ES-I3 (cell line): ENCODE measurements around the gene TLE6.
"Not testable (repeated sequence)": the region's sequence is repeated elsewhere in the genome, so short reads cannot be mapped to it uniquely, and the experiment has no call there.

Experiments
- H3K36me3 ChIP-seq: 2 replicates; pipeline ENCODE4 v1.6.1; 2013; ENCODE audit warnings: mild to moderate bottlenecking, low read length, control low read depth, moderate library complexity; ENCODE audit not compliant: insufficient read depth
- H3K4me1 ChIP-seq: 2 replicates; pipeline ENCODE4 v1.6.1; 2013; ENCODE audit warnings: mild to moderate bottlenecking, control low read depth, low read length; ENCODE audit not compliant: insufficient read depth
- H3K9ac ChIP-seq: 2 replicates; pipeline ENCODE4 v1.6.1; 2013; ENCODE audit warnings: low read depth, mild to moderate bottlenecking, low read length, moderate library complexity
- H3K9me3 ChIP-seq: 2 replicates; pipeline ENCODE4 v1.6.1; 2013; ENCODE audit warnings: mild to moderate bottlenecking, low read length, moderate library complexity; ENCODE audit not compliant: control insufficient read depth, insufficient read depth

TLE6 gene

GRCh38 chr19:3004522-3004921 lies 27.2 kb downstream of the TLE6 start:
- no peaks in the 10 kb centered on the region for H3K36me3 ChIP-seq
- H3K9me3 ChIP-seq: no peaks in the 10 kb centered on the region

DNA sequence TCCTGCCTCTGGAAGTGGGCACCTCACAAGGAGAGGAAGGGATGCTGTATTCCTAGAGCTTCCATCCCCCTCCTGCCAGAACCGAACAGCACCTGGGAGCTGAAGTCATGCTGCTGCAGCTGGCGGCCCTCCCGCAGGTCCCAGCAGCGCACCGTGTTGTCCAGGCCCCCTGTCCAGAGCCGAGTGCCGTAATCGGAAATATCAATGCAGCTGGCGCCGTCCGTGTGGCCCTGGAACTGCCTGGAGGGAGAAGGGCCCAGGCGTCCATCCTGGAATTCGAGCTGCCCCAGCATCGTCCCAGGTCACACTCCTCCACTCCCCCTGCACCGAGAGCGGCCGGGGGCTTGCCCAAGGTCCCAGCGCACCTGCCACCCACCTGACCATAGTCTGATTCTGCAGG lies 28.0 kb downstream of the TLE6 start:
- Histone ChIP-seq H3K36me3 (no peaks in the 10 kb centered on the region), H3K4me1 (no peaks in the 10 kb centered on the region; the same call in 1 of the 2 replicates), H3K9me3 (no peaks in the 10 kb centered on the region), H3K9ac (no peak overlapping the region)

More at GRCh38 chr19:3004522-3004921, 27.2 kb downstream of the TLE6 start:
- no peaks in the 10 kb centered on the region; the same call in 1 of the 2 replicates for H3K4me1 ChIP-seq
- H3K9ac ChIP-seq: no peak overlapping the region

DNA sequence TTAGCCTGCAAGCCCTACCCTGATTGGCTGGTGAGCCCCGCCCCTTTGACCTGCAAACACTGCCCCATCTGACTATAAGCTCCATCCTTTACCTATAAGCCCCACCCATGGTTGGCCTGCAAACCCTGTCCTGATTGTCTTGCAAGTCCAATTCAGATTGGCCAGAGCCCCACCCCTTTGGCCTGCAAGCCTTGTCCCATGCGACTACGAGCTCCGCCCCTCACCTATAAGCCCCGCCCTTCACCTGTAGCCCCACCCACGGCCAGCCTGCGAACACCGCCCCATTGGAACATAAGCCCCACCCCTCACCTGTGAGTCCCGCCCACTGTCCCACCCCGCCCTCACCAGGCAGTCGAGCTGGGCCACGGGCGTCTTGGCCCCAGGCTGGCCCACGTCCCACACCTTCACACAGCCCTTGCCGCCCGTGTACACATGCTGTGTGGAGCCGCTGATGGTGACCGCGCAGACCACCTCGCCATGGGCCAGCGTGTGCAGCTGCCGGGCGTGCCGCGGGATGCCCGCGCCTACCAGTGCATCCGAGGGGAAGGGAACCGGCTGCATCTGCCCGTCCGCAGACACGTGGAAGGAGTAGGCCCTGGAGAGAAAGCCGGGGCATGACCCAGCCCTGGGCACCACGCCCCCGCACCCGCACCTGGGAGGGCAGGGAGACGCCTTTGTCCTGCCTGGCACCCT lies 28.9 kb downstream of the TLE6 start:
- H3K4me1 ChIP-seq: no peaks in the 10 kb centered on the region; the same call in 1 of the 2 replicates
- no peaks in the 10 kb centered on the region for H3K9me3 ChIP-seq
- no peaks in the 10 kb centered on the region for H3K36me3 ChIP-seq
- peak overlapping the region; percentile 22; the same call in 1 of the 2 replicates for H3K9ac ChIP-seq

DNA sequence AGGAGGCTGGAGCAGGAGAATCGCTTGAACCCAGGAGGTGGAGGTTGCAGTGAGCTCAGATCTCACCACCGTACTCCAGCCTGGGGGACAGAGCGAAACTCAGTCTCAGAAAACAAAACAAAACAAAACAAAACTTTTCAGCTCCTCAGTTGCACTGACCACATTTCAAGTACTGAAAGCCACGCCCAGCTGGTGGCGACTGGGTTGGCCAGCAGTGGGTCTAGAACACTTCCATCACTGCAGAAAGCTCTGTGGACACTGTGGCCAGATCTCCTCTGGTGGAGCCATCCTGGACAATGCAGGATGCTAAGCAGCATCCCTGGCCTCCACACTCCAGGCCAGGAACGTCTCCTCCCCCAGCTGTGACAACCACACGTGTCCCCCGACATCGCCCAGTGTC lies 30.6 kb downstream of the TLE6 start:
- Histone ChIP-seq H3K9me3 (no peaks in the 10 kb centered on the region), H3K9ac (no peak overlapping the region), H3K36me3 (no peaks in the 10 kb centered on the region), H3K4me1 (no peaks in the 10 kb centered on the region; the same call in 1 of the 2 replicates)

GRCh38 chr19:3008994-3009393 lies 31.6 kb downstream of the TLE6 start:
- no peak overlapping the region for H3K9ac ChIP-seq
- H3K9me3 ChIP-seq: no peaks in the 10 kb centered on the region
- H3K36me3 ChIP-seq: no peaks in the 10 kb centered on the region
- H3K4me1 ChIP-seq: no peaks in the 10 kb centered on the region; the same call in 1 of the 2 replicates

DNA sequence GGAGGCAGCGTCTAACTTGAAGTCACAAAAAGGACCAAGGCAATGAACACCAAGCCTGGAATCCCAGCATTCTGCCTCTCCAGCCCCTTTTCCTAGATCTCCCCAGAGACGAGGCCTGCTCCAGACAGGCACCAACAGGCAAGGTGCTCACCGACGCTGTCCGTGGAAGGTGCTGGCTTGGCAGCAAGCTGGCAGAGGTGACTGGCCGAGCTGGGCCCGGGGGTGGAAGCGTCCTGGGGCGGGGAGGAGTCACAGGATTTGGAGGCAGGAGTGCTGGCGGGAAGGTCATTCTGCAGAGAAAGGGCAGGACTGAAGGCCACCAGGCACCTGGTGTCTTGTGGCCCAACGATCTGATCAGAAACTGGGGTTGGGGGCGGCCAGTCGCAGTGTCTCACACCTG lies 33.5 kb downstream of the TLE6 start:
- H3K9me3 ChIP-seq: no peaks in the 10 kb centered on the region
- H3K9ac ChIP-seq: no peak overlapping the region
- no peaks in the 10 kb centered on the region; the same call in 1 of the 2 replicates for H3K4me1 ChIP-seq
- H3K36me3 ChIP-seq: no peaks in the 10 kb centered on the region

DNA sequence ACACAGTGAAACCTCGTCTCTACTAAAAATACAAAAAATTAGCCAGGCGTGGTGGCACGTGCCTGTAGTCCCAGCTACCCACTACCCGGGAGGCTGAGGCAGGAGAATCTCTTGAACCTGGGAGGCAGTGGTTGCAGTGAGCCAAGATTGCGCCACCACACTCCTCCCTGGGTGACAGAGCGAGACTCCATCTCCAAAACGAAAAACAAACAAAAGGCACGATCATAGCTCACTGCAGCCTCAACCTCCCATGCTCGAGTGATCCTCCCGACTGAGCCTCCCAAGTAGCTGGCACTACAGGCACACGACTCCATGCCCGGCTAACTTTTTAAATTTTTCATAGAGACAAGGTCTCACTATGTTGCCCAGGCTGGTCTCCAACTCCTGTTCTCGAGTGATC lies 34.7 kb downstream of the TLE6 start:
- not testable (repeated sequence) for H3K9ac ChIP-seq, H3K9me3 ChIP-seq, H3K36me3 ChIP-seq, H3K4me1 ChIP-seq

DNA sequence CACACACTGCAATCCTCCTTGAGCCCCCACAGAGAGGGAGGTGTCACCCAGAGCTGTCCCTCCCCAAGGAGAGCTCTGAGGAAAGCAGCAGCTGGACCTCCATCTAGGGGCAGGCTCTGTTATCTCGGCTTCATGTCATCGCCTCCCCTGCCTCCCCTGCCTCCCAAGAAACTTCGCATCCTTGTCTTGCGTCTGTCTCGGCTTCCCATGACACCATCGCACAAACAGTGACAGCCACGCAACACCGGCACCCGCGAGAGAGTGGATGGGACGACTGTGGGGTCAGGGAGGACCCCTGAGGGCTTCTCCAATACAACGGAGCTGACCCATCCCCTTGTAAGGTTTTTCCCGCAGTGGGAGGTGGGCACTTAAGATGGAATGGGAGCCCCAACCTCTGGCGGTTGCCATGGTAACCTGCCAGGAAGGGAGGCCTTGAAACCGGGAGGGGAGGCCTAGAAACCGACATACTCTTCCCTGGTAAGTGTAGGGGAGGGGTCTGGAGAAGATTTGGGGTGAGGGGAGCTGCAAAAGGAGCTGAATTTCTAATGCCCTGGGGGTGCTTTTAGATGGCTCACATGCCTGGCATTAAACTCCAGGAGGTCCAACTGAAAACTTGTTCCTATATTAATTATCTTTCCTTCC lies 35.4 kb downstream of the TLE6 start:
- no peaks in the 10 kb centered on the region for H3K36me3 ChIP-seq
- no peaks in the 10 kb centered on the region; the same call in 1 of the 2 replicates for H3K4me1 ChIP-seq
- no peaks in the 10 kb centered on the region for H3K9me3 ChIP-seq
- H3K9ac ChIP-seq: no peak overlapping the region

DNA sequence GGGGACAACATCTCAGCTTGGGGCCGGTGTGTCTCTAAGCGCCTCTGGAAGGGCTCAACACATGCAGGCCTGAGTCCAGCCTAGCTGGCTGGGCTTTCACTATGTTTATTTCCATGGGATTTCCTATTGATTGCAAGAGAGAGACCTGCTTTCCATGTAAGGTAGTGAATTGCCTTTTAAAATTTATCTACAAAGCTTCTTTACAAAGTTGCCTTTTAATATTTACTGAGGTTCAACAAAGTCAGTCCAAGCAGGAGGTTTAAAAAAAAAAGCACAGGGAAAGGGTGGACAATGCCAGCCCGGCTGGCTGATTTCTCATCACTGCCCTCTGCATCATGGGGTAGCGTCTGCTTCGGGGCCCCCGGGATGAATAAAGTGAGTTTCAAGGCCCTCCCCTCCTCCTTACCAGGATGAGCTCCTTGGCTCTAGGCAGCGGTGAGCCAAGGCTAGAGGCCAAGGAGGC lies 35.9 kb downstream of the TLE6 start:
- no peak overlapping the region for H3K9ac ChIP-seq
- no peaks in the 10 kb centered on the region for H3K9me3 ChIP-seq
- no peaks in the 10 kb centered on the region; the same call in 1 of the 2 replicates for H3K4me1 ChIP-seq
- H3K36me3 ChIP-seq: no peaks in the 10 kb centered on the region

DNA sequence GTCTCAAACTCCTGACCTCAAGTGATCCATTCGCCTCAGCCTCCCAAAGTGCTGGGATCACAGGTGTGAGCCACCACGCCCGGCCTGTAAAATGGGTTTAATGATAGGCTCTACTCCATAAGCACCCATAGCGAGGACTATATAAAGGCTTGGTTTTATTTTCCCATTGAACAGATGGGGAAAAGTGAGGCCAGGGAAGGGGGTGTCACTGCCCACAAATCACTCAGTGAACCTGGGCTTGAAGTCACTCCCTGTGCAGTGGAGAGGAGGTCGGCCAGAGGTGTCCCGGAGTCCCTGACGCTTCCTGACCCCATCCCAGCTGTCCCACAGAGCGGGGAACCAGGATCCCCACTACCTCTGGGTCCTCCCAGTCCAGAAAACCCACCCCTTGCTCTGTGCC lies 36.8 kb downstream of the TLE6 start:
- H3K36me3 ChIP-seq: no peaks in the 10 kb centered on the region
- H3K9me3 ChIP-seq: no peaks in the 10 kb centered on the region
- H3K4me1 ChIP-seq: no peaks in the 10 kb centered on the region; the same call in 1 of the 2 replicates
- H3K9ac ChIP-seq: no peak overlapping the region

DNA sequence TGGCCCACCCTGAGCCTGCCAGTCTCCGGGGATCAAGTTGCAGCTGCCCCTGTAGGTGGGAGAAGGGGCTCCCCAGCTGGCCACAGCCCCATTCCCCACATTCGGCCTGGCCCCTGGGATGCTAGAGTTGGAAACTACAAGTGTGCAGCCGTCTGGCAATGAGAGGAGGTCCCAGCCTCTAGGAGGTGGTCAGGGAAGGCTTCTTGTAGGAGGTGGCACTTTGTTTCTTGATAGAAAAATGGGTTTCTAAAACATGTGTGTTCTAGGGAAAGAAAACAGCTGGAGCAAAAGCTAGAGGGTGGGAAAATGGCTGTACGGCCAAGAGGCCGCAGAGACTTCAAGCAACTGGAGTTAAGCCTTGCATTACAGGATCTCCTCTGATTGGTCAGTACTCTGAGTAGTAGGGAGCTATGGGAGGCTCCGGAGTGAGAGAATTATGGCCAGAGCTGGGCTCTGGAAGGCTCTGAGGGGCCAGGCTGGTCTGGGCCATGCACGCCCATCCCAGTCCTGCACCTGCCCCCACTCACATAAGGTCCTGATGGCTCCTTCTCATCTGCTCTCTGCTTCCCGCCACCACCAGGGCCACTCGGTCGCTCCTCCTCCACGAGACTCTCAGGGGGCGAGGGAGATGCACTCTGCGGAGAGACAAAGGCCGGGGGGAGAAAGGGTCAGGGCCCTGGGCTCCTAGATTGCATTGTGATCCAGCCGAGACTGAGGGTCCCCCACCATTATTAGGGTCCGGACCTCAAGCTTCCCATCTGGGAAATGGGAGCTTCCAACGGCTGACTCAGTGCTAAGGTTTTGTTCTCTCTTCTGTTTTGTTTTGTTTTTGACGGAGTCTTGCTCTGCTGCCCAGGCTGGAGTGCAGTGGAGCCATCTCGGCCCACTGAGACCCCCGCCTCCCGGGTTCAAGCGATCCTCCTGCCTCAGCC lies 38.0 kb downstream of the TLE6 start:
- Histone ChIP-seq H3K9ac (no peak overlapping the region), H3K36me3 (no peaks in the 10 kb centered on the region), H3K4me1 (no peaks in the 10 kb centered on the region; the same call in 1 of the 2 replicates), H3K9me3 (no peaks in the 10 kb centered on the region)

GRCh38 chr19:3017923-3018322 lies 40.6 kb downstream of the TLE6 start:
- no peaks in the 10 kb centered on the region for H3K36me3 ChIP-seq
- no peaks in the 10 kb centered on the region for H3K9me3 ChIP-seq
- no peaks in the 10 kb centered on the region; the same call in 1 of the 2 replicates for H3K4me1 ChIP-seq
- H3K9ac ChIP-seq: no peak overlapping the region

DNA sequence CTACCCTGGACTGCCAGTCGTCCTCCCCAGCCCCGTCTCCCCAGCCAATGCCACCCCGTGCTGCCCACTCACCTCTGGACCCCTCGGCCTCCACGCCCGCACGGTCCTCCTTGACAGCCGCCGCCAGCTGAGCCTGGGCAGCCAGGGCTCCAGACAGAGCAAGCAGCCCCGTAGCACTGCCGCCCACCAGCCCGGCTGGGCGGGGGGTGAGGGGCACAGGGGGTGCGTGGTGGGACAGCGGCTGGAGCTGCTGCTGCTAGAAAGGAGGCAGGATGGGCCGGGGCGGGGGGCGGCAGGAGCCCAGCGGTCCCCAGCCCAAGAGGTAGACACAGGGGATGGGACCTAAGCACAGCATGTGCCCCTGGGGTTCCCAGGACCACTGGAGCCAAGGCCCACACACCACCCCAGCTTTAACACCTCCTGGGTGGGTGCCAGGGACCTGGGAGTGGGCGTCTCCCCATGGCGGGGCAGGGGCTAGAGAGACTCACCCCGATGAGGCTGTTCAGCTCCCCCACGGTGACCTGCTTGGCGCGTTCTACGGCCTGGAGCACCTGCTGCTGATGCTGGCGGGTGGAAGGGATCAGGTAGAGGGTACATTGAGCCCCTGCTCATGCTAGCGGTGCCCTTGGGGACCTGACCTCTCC lies 42.0 kb downstream of the TLE6 start:
- H3K36me3 ChIP-seq: no peaks in the 10 kb centered on the region
- no peaks in the 10 kb centered on the region for H3K9me3 ChIP-seq
- H3K9ac ChIP-seq: no peak overlapping the region
- H3K4me1 ChIP-seq: no peaks in the 10 kb centered on the region
